Breast epithelium (tissue), 4 donors: ENCODE data around the gene ABTB1. TPM values are rescaled to one million over a fixed set of nuclear protein-coding genes. Genes with fewer than 3 reads are reported as not detected.

ENCODE experiments used
- DNase-seq, 2 donors: peaks; one replicate each; pipeline ENCODE4 v3.0.0-alpha.2; 2019; ENCODE audit warnings: low spot score in 2 of 2
- H3K27ac ChIP-seq, 2 donors: fragments of 200-600 bp; sonication (generic) in 1 of 2; one replicate each; pipeline ENCODE4 v1.5.1; 2016 to 2019; ENCODE audit warnings: mild to moderate bottlenecking in 1 of 2
- H3K27me3 ChIP-seq, 2 donors: fragments of 200-600 bp; sonication (generic) in 1 of 2; one replicate each; pipeline versions ENCODE4 v1.5.1 to v1.6.0; 2017 to 2019; ENCODE audit warnings: control low read depth in 1 of 2, mild to moderate bottlenecking in 1 of 2
- H3K36me3 ChIP-seq: fragments of 200-600 bp; one replicate; pipeline ENCODE4 v1.5.1; 2019
- H3K4me1 ChIP-seq, 2 donors: fragments of 200-600 bp; sonication (generic); one replicate each; pipeline ENCODE4 v1.5.1; 2016 to 2019; ENCODE audit warnings: control low read depth in 1 of 2
- H3K4me3 ChIP-seq, 3 donors: fragments of 200-600 bp; sonication (generic); 1 replicate in 2 of 3; 2 replicates in 1 of 3; pipeline ENCODE4 v1.5.1; 2016 to 2019; ENCODE audit warnings: mild to moderate bottlenecking in 3 of 3, moderate library complexity in 2 of 3
- H3K9me3 ChIP-seq, 2 donors: fragments of 200-600 bp; sonication (generic) in 1 of 2; one replicate each; pipeline ENCODE4 v1.5.1; 2016 to 2019; ENCODE audit warnings: control low read depth in 1 of 2
- POLR2A ChIP-seq: fragments of 450-650 bp; IDR thresholded peaks from one replicate; pipeline ENCODE4 v1.6.1; 2016; ENCODE audit warnings: antibody characterized with exemption, mild to moderate bottlenecking, moderate library complexity
- POLR2AphosphoS5 ChIP-seq, 3 donors: sonication (generic); formaldehyde crosslinking; IDR thresholded peaks; one replicate each; pipeline ENCODE4 v1.6.1; 2017; ENCODE audit warnings: antibody characterized with exemption in 3 of 3
- intact Hi-C: fragments of 100-400 bp; cut with DNase I; formaldehyde crosslinking; loops from one replicate; pipeline ENCODE4 v1.15.1; 2023; ENCODE audit warnings: low total_unique reads
- total RNA-seq, 3 donors: library from RNA; depleted of rRNA; stranded (reverse); fragments of >200 nt; gene quantifications; one replicate each; pipeline ENCODE4 v1.1.0, GENCODE V29; 2016
- TF ChIP-seq, protein P1 (sequence below), 3 donors: fragments of 450-650 bp; IDR thresholded peaks; one replicate each; pipeline ENCODE4 v1.5.1; 2016 to 2017; ENCODE audit warnings: antibody characterized with exemption in 3 of 3, mild to moderate bottlenecking in 3 of 3, moderate library complexity in 3 of 3

The ABTB1 gene
- total RNA-seq, 3 donors from 2014 or later = 32.0 to 43.6 (median 40.2) TPM

GRCh38 chr3:127637546-127637945, 35.2 kb upstream of the ABTB1 start:
- Histone ChIP-seq H3K36me3 (no peaks in the 10 kb centered on the region), H3K9me3 (no peaks in the 10 kb centered on the region), H3K4me1 (no peaks in the 10 kb centered on the region), H3K4me3 (no peak overlapping the region), H3K27ac (no peak overlapping the region), H3K27me3 (no peaks in the 10 kb centered on the region)
- TF ChIP-seq POLR2A (no peak), POLR2AphosphoS5 (IDR thresholded peaks at IDR 0.05) (no peak)
- TF ChIP-seq, protein P1, sequence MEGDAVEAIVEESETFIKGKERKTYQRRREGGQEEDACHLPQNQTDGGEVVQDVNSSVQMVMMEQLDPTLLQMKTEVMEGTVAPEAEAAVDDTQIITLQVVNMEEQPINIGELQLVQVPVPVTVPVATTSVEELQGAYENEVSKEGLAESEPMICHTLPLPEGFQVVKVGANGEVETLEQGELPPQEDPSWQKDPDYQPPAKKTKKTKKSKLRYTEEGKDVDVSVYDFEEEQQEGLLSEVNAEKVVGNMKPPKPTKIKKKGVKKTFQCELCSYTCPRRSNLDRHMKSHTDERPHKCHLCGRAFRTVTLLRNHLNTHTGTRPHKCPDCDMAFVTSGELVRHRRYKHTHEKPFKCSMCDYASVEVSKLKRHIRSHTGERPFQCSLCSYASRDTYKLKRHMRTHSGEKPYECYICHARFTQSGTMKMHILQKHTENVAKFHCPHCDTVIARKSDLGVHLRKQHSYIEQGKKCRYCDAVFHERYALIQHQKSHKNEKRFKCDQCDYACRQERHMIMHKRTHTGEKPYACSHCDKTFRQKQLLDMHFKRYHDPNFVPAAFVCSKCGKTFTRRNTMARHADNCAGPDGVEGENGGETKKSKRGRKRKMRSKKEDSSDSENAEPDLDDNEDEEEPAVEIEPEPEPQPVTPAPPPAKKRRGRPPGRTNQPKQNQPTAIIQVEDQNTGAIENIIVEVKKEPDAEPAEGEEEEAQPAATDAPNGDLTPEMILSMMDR (IDR thresholded peaks at IDR 0.05) = no peak
- intact Hi-C loops = no loop called here
- DNase-seq = no peak

DNA sequence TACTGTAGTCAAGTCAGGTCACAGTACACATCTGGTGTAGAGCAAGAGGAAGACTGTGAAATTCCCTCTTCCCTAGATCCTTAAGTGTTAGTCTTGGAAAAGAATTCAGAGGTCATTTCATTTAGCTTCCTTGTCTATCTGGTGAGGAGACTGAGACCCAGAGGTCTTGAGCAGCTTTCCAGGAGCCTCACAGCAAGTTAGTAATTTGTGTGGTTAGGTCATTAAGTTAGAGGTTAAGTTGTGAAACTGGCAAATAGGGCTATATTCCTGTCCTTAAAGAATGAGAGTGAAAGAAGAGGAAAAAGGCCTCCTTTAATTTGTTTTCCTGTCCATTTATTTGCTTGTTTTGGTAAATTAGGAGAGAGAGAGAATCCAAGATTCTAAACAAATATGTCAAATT, 34.8 kb upstream of the ABTB1 start:
- no peaks in the 10 kb centered on the region for H3K27me3 ChIP-seq
- H3K36me3 ChIP-seq = no peaks in the 10 kb centered on the region
- no peak overlapping the region for H3K27ac ChIP-seq
- H3K9me3 ChIP-seq = no peaks in the 10 kb centered on the region
- no peak for DNase-seq
- TF ChIP-seq POLR2A (no peak), POLR2AphosphoS5 (IDR thresholded peaks at IDR 0.05) (no peak)
- TF ChIP-seq, protein P1 (IDR thresholded peaks at IDR 0.05) = no peak
- intact Hi-C loops = no loop called here
- H3K4me1 ChIP-seq = no peaks in the 10 kb centered on the region
- no peak overlapping the region for H3K4me3 ChIP-seq

DNA sequence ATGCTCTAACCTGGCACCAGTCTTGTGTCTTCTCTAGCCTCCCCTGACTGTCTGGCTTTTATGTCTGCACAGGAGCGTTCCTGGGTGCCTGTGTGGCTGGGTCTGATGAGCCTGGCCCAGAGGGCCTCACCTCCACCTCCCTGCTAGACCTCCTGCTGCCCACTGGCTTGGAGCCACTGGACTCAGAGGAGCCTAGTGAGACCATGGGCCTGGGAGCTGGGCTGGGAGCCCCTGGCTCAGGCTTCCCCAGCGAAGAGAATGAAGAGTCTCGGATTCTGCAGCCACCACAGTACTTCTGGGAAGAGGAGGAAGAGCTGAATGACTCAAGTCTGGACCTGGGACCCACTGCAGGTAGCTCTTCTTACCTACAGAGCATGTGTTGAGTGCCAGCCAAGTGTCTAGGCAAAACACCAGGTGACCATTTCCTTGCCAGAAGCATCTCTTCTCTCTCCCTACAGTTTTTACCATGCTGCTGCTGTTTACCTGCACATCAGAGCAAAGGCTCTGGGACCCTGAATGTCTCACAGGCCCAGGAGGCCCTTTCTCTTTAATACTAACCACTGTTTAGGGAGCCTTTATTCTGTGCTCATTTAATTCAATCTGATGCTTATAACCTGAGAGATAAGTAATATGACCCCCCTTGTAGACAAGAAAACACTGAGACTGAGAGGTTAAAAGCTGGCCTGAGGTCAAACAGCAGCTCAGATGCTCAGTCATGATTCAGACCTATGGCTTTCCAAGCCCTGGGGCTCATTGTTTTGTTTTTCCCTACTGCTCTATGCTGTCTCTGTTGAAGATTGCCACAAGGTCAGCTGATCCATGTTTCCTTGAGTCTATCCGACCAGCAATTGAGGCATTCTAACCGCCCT, 33.3 kb upstream of the ABTB1 start:
- DNase-seq = no peak
- intact Hi-C loops = no loop called here
- TF ChIP-seq POLR2AphosphoS5 (IDR thresholded peaks at IDR 0.05) (no peak), POLR2A (no peak)
- TF ChIP-seq, protein P1 (IDR thresholded peaks at IDR 0.05) = no peak
- Histone ChIP-seq H3K27ac (no peak overlapping the region), H3K4me3 (no peak overlapping the region), H3K27me3 (no peaks in the 10 kb centered on the region), H3K36me3 (no peaks in the 10 kb centered on the region), H3K4me1 (no peaks in the 10 kb centered on the region), H3K9me3 (no peaks in the 10 kb centered on the region)

DNA sequence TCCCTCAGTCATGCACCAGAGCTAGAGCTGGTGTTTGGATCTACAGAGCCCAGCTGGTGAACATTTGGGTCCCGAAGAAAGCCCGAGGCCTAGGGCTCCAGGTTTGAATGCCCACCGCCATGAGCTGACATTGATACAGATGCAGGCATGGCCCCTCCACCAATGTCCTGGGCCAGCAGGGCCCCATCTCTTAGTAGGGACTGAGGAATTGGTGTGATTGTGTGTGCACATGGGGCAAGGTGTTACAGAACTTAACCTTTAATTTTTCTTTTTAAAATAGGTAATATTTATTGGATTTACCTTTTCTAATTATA, 32.8 kb upstream of the ABTB1 start:
- Histone ChIP-seq H3K4me1 (no peaks in the 10 kb centered on the region), H3K27ac (no peak overlapping the region), H3K27me3 (no peaks in the 10 kb centered on the region), H3K36me3 (no peaks in the 10 kb centered on the region), H3K4me3 (no peak overlapping the region), H3K9me3 (no peaks in the 10 kb centered on the region)
- intact Hi-C loops = no loop called here
- TF ChIP-seq POLR2AphosphoS5 (IDR thresholded peaks at IDR 0.05) (no peak), POLR2A (no peak)
- TF ChIP-seq, protein P1 (IDR thresholded peaks at IDR 0.05) = no peak
- no peak for DNase-seq

GRCh38 chr3:127644641-127645370, 27.9 kb upstream of the ABTB1 start:
- DNase-seq = no peak
- intact Hi-C loops = no loop called here
- TF ChIP-seq POLR2AphosphoS5 (IDR thresholded peaks at IDR 0.05) (no peak), POLR2A (no peak)
- TF ChIP-seq, protein P1 (IDR thresholded peaks at IDR 0.05) = no peak

More at GRCh38 chr3:127644641-127645370, 27.9 kb upstream of the ABTB1 start:
- no peak overlapping the region for H3K4me3 ChIP-seq
- H3K36me3 ChIP-seq = no peaks in the 10 kb centered on the region
- H3K9me3 ChIP-seq = no peaks in the 10 kb centered on the region
- H3K27me3 ChIP-seq = no peaks in the 10 kb centered on the region
- no peak overlapping the region for H3K27ac ChIP-seq
- H3K4me1 ChIP-seq = no peaks in the 10 kb centered on the region
